ENCODE data around the gene SAMD4B. TPM values are rescaled to one million over a fixed set of nuclear protein-coding genes. Genes with fewer than 3 reads are reported as not detected.
A peak's percentile ranks its signal among the peaks of the same experiment; 100 is the strongest.

Gene SAMD4B
- total and polyA plus RNA-seq, 9 donors: 59.0 to 139 (median 110) TPM

DNA sequence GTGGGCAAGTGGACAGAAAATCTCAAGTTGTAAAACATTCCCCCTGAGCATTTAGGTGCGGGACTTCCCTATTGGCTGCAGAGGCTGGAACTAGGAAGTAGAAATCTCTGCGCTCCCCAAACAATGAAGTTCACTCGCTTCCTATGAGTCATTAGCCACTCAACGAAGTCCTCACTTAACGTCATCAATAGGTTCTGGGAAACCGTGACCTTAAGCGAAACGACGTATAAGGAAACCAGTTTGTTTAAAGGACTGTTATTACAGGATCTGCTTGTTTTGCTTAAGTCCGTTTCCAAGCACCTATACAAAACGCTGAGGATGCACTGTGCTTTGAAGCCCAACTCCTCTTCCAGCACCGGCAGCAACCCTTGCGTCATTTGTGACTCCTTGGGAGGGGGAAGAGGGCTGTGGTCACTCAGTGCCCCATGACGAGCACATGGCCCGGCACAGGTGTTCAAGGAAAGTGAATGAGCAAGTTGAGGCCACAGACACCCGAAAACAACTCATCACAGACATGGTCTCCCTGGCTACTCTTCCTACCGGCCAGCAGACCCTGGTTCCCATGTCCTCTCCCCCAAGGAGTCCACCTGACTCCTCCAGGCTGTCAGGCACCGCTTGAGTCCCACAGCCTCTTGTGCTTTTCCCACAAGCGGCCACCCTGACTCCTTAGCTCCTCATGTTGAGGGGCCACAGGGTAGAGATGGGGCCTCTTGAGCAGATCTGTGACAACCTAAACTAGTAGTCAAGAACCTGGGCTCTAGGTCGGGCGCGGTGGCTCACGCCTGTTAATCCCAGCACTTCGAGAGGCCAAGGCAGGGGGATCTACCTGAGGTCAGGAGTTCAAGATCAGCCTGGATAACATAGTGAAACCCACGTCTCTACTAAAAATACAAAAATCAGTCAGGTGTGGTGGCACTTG, 88.7 kb downstream of the SAMD4B start:
- H3K4me3 ChIP-seq: no peak overlapping the region
- DNase-seq: peak in 1 of 5 donors; percentile 27
- intact Hi-C loops (cut with DNase I): no loop called here
- H3K27ac ChIP-seq: no peak overlapping the region
- H3K27me3 ChIP-seq: no peaks in the 10 kb centered on the region
- no peaks in the 10 kb centered on the region for H3K9me3 ChIP-seq
- no peak for TF ChIP-seq EP300 (IDR thresholded peaks at IDR 0.05)
- TF ChIP-seq, protein P1, sequence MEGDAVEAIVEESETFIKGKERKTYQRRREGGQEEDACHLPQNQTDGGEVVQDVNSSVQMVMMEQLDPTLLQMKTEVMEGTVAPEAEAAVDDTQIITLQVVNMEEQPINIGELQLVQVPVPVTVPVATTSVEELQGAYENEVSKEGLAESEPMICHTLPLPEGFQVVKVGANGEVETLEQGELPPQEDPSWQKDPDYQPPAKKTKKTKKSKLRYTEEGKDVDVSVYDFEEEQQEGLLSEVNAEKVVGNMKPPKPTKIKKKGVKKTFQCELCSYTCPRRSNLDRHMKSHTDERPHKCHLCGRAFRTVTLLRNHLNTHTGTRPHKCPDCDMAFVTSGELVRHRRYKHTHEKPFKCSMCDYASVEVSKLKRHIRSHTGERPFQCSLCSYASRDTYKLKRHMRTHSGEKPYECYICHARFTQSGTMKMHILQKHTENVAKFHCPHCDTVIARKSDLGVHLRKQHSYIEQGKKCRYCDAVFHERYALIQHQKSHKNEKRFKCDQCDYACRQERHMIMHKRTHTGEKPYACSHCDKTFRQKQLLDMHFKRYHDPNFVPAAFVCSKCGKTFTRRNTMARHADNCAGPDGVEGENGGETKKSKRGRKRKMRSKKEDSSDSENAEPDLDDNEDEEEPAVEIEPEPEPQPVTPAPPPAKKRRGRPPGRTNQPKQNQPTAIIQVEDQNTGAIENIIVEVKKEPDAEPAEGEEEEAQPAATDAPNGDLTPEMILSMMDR (IDR thresholded peaks at IDR 0.05): no peak
- TF ChIP-seq POLR2A (IDR thresholded peaks at IDR 0.05): no peak
- no peaks in the 10 kb centered on the region for H3K36me3 ChIP-seq
- 66 to 71% (median 70%) methylated on average over 25 of the region's 25 CpGs for WGBS, 3 donors
- H3K4me1 ChIP-seq (ENCODE audit: insufficient read depth): peaks cover 17% of the 10 kb centered on the region

DNA sequence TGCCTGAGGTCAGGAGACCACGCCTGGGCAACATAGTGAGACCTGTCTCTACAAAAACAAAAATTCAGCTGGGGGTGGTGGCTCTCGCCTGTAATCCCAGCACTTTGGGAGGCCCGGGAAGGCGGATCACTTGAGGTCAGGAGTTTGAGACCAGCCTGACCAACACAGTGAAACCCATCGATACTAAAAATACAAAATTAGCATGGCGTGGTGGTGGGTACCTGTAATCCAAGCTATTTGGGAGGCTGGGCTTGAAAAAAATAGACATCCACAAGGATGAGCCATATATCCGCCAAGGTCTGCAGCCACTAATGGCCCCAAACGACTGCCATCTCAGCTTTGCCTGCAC, 90.4 kb downstream of the SAMD4B start:
- TF ChIP-seq, protein P1 (IDR thresholded peaks at IDR 0.05): no peak
- no peak for TF ChIP-seq POLR2A (IDR thresholded peaks at IDR 0.05)
- no peak for TF ChIP-seq EP300 (IDR thresholded peaks at IDR 0.05)
- intact Hi-C loops (cut with DNase I): no loop called here
- 92 to 97% (median 94%) methylated on average over 8 of the region's 8 CpGs for WGBS, 3 donors
- no peak overlapping the region for H3K27ac ChIP-seq
- H3K4me3 ChIP-seq: no peak overlapping the region
- H3K27me3 ChIP-seq: no peaks in the 10 kb centered on the region
- H3K4me1 ChIP-seq (ENCODE audit: insufficient read depth): peaks cover 17% of the 10 kb centered on the region
- H3K9me3 ChIP-seq: no peaks in the 10 kb centered on the region
- DNase-seq: no peak
- H3K36me3 ChIP-seq: no peaks in the 10 kb centered on the region

DNA sequence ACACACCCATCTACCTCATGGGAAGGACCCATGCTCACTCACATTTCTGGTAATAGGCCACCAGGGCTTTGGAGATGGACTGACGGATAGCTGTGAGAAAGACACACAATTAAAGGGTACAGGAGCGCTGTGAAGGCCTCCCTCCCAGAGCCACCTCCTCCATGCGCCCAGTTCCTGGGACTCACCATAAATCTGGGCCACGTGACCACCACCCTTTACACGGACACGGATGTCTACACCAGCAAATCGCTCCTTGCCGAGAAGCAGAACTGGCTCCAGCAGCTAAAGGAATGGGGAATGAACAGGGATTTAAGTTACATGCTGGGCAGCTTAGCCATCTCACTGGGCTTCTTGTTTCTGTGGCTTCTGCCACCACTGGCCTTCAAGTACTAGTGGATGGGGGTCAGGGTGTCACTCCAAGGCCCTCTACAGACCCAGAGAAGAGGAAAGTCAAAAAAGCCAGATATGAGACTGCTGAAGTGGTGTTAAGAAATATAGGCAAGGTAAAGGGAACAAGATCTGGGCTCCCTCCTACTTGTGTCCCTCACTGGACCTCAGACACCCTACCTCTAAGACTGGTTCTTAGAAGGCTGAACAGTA, 91.4 kb downstream of the SAMD4B start:
- Histone ChIP-seq H3K27me3 (no peaks in the 10 kb centered on the region), H3K27ac (no peak overlapping the region), H3K4me1 (ENCODE audit: insufficient read depth) (peaks cover 11% of the 10 kb centered on the region), H3K4me3 (no peak overlapping the region), H3K36me3 (no peaks in the 10 kb centered on the region), H3K9me3 (no peaks in the 10 kb centered on the region)
- WGBS, 3 donors: 89 to 92% (median 90%) methylated on average over 8 of the region's 8 CpGs
- DNase-seq: no peak
- no peak for TF ChIP-seq POLR2A (IDR thresholded peaks at IDR 0.05)
- intact Hi-C loops (cut with DNase I): no loop called here

DNA sequence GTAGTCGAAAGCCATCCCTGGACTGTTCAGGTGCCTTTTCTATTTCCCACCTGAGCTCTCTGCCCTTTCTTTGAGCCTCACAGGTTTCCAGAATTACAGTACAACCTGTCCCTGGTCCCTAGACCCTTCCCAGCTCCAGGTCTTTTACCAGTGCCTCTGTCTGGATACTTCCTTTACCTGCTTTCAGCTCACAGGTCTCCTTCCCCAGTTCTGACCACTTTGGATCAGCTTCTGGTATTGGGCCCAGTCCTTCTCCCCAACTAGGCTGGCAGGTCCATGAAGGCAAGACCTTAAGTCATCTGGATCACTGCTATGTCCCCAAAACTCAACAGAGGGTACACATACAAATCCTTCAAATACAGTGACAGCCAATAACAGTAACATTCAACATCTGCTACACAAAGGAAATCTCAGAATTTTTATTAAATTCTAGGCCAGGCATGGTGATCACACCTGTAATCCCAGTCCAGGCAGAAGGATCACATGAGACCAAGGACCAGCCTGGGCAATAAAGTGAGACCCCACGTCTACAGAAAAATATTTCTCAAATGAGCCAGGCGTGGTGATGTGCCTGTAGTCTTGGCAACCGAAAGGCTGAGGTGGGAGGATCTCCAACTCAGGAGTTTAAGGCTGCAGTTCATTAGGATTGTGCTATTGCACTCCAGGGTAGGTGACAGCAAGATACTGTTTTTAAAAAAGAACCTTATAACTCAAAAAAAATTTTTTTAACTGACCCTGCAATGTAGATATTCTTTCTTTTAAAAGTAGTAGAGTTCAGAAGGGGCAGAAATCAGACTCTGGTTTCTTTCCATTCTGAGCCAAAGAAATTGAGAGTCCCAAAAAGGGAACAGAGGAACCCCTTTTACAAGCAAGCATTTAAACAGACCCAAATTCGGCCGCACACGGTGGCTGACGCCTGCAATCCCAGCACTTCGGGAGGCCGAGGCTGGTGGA, 92.2 kb downstream of the SAMD4B start:
- H3K9me3 ChIP-seq: no peaks in the 10 kb centered on the region
- TF ChIP-seq POLR2A (IDR thresholded peaks at IDR 0.05): no peak
- TF ChIP-seq EP300 (IDR thresholded peaks at IDR 0.05): no peak
- TF ChIP-seq, protein P1 (IDR thresholded peaks at IDR 0.05): no peak
- H3K36me3 ChIP-seq: no peaks in the 10 kb centered on the region
- no peaks in the 10 kb centered on the region for H3K27me3 ChIP-seq
- 39 to 46% (median 40%) methylated on average over 10 of the region's 10 CpGs for WGBS, 3 donors
- H3K4me1 ChIP-seq (ENCODE audit: insufficient read depth): peaks cover 9% of the 10 kb centered on the region
- no peak for DNase-seq
- intact Hi-C loops (cut with DNase I): no loop called here
- H3K4me3 ChIP-seq: peak overlapping the region; percentile 90
- no peak overlapping the region for H3K27ac ChIP-seq

Small RNA genes lying within 50 kb of the gene (microRNA-seq; reads per million reads assigned to microRNA genes)
- gene MIR4530: 0 to 0.32 (median 0) reads per million in 3 donors

Small RNA genes lying within 50 kb of the gene (small RNA-seq; reads per million reads assigned to genes)
- gene AC011445.2 (not detected), gene MIR4530 (not detected), gene RN7SL566P (not detected)

Other genes with a start within 250 kb of the SAMD4B start
- 10 to 100 TPM; 10.4 to 62.2 (median 35.4) TPM for gene PAK4, start 216.6 kb upstream of the SAMD4B start, total RNA-seq
- gene PAK4, start 216.6 kb upstream of the SAMD4B start, polyA plus RNA-seq: 10 to 100 TPM; 11.6 to 35.7 TPM
- gene NCCRP1, start 145.5 kb upstream of the SAMD4B start, total RNA-seq: 1 to 10 TPM in 1 of 7 donors, under 1 TPM in 2, not detected in 4; 0.20 to 4.4 (median 0.22) TPM
- under 1 TPM; 0.05 to 0.15 TPM for gene NCCRP1, start 145.5 kb upstream of the SAMD4B start, polyA plus RNA-seq
- gene SYCN, start 138.2 kb upstream of the SAMD4B start, total RNA-seq: 1 to 10 TPM in 2 of 7 donors, not detected in 5; 1.2 to 2.4 TPM
- not detected for gene SYCN, start 138.2 kb upstream of the SAMD4B start, polyA plus RNA-seq
- not detected for gene IFNL3, start 97.4 kb upstream of the SAMD4B start, total RNA-seq
- gene IFNL3, start 97.4 kb upstream of the SAMD4B start, polyA plus RNA-seq: not detected
- under 1 TPM in 2 of 7 donors, not detected in 5; 0.17 to 0.23 TPM for gene IFNL4, start 93.6 kb upstream of the SAMD4B start, total RNA-seq
- gene IFNL4, start 93.6 kb upstream of the SAMD4B start, polyA plus RNA-seq: not detected
- gene IFNL2, start 74.0 kb upstream of the SAMD4B start, total RNA-seq: not detected
- gene IFNL2, start 74.0 kb upstream of the SAMD4B start, polyA plus RNA-seq: not detected
- gene IFNL1, start 46.0 kb upstream of the SAMD4B start, total RNA-seq: not detected
- not detected for gene IFNL1, start 46.0 kb upstream of the SAMD4B start, polyA plus RNA-seq
- gene LRFN1, start 21.6 kb upstream of the SAMD4B start, total RNA-seq: 1 to 10 TPM in 4 of 7 donors, under 1 TPM in 3; 0.12 to 2.2 (median 1.2) TPM
- gene LRFN1, start 21.6 kb upstream of the SAMD4B start, polyA plus RNA-seq: 1 to 10 TPM in 1 of 2 donors, under 1 TPM in 1; 0.40 to 1.2 TPM
- 10 to 100 TPM in 3 of 7 donors, 1 to 10 TPM in 4; 5.6 to 21.9 (median 9.9) TPM for gene GMFG, start 6.4 kb upstream of the SAMD4B start, total RNA-seq
- 10 to 100 TPM; 20.5 to 39.7 TPM for gene GMFG, start 6.4 kb upstream of the SAMD4B start, polyA plus RNA-seq
- 10 to 100 TPM; 31.0 to 60.2 (median 47.4) TPM for gene PAF1, start 48.7 kb downstream of the SAMD4B start, total RNA-seq
- 10 to 100 TPM; 52.7 to 78.1 TPM for gene PAF1, start 48.7 kb downstream of the SAMD4B start, polyA plus RNA-seq
- 10 to 100 TPM; 27.7 to 62.9 (median 59.9) TPM for gene MED29, start 49.0 kb downstream of the SAMD4B start, total RNA-seq
- 10 to 100 TPM; 43.5 to 48.8 TPM for gene MED29, start 49.0 kb downstream of the SAMD4B start, polyA plus RNA-seq
- gene ZFP36, start 64.4 kb downstream of the SAMD4B start, total RNA-seq: 100 to 1,000 TPM in 6 of 7 donors, 10 to 100 TPM in 1; 78.1 to 995 (median 152) TPM
- 100 to 1,000 TPM; 204 to 320 TPM for gene ZFP36, start 64.4 kb downstream of the SAMD4B start, polyA plus RNA-seq
- 10 to 100 TPM in 6 of 7 donors, 1 to 10 TPM in 1; 8.6 to 68.0 (median 33.9) TPM for gene PLEKHG2, start 70.2 kb downstream of the SAMD4B start, total RNA-seq
- 10 to 100 TPM; 12.9 to 23.0 TPM for gene PLEKHG2, start 70.2 kb downstream of the SAMD4B start, polyA plus RNA-seq
- 1,000 to 10,000 TPM; 3,321 to 5,287 (median 4,531) TPM for gene RPS16, start 93.5 kb downstream of the SAMD4B start, total RNA-seq
- gene RPS16, start 93.5 kb downstream of the SAMD4B start, polyA plus RNA-seq: 1,000 to 10,000 TPM; 2,348 to 7,403 TPM
- gene SUPT5H, start 103.2 kb downstream of the SAMD4B start, total RNA-seq: 100 to 1,000 TPM in 4 of 7 donors, 10 to 100 TPM in 3; 51.4 to 127 (median 101) TPM
- gene SUPT5H, start 103.2 kb downstream of the SAMD4B start, polyA plus RNA-seq: 100 to 1,000 TPM in 1 of 2 donors, 10 to 100 TPM in 1; 98.8 to 163 TPM
- 10 to 100 TPM; 31.5 to 59.9 (median 51.4) TPM for gene TIMM50, start 138.4 kb downstream of the SAMD4B start, total RNA-seq
- 10 to 100 TPM; 41.2 to 48.3 TPM for gene TIMM50, start 138.4 kb downstream of the SAMD4B start, polyA plus RNA-seq
- gene DLL3, start 156.5 kb downstream of the SAMD4B start, total RNA-seq: under 1 TPM in 3 of 7 donors, not detected in 4; 0.10 to 0.33 (median 0.24) TPM
- under 1 TPM; 0.10 to 0.22 TPM for gene DLL3, start 156.5 kb downstream of the SAMD4B start, polyA plus RNA-seq
- gene SELENOV, start 172.7 kb downstream of the SAMD4B start, total RNA-seq: under 1 TPM in 1 of 7 donors, not detected in 6; 0.27 TPM
- gene SELENOV, start 172.7 kb downstream of the SAMD4B start, polyA plus RNA-seq: under 1 TPM in 1 of 2 donors, not detected in 1; 0.39 TPM
- gene EID2B, start 190.4 kb downstream of the SAMD4B start, total RNA-seq: 1 to 10 TPM; 3.1 to 7.0 (median 6.2) TPM
- 1 to 10 TPM; 2.3 to 7.5 TPM for gene EID2B, start 190.4 kb downstream of the SAMD4B start, polyA plus RNA-seq
- gene EID2, start 197.7 kb downstream of the SAMD4B start, total RNA-seq: 10 to 100 TPM in 5 of 7 donors, 1 to 10 TPM in 2; 6.9 to 17.0 (median 13.1) TPM
- 10 to 100 TPM; 10.5 to 13.5 TPM for gene EID2, start 197.7 kb downstream of the SAMD4B start, polyA plus RNA-seq